Right atrium auricular region (tissue), 2 donors: ENCODE measurements around the gene ADAMTS2. TPM values are rescaled to one million over a fixed set of nuclear protein-coding genes. Genes with fewer than 3 reads are reported as not detected.
A peak's percentile ranks its signal among the peaks of the same experiment; 100 is the strongest.

ENCODE experiments used
- DNase-seq: peaks from one replicate; pipeline ENCODE4 v3.0.0-alpha.2; 2019; ENCODE audit warnings: low spot score
- H3K27ac ChIP-seq, 2 donors: fragments of 200-600 bp; sonication (generic); 1 replicate in 1 of 2; 2 replicates in 1 of 2; pipeline ENCODE4 v1.5.1; 2016 to 2019
- H3K27me3 ChIP-seq, 2 donors: fragments of 200-600 bp; sonication (generic); one replicate each; pipeline versions ENCODE4 v1.5.1 to v1.6.0; 2017 to 2019
- H3K36me3 ChIP-seq: fragments of 200-600 bp; sonication (generic); one replicate; pipeline ENCODE4 v1.5.1; 2016
- H3K4me1 ChIP-seq, 2 donors: fragments of 200-600 bp; sonication (generic); one replicate each; pipeline versions ENCODE4 v1.5.1 to v1.6.0; 2017 to 2019
- H3K4me3 ChIP-seq, 2 donors: fragments of 200-600 bp; sonication (generic); 1 replicate in 1 of 2; 2 replicates in 1 of 2; pipeline ENCODE4 v1.5.1; 2017 to 2019; ENCODE audit warnings: mild to moderate bottlenecking in 1 of 2, moderate library complexity in 1 of 2
- H3K9me3 ChIP-seq, 2 donors: fragments of 200-600 bp; sonication (generic); one replicate each; pipeline ENCODE4 v1.5.1; 2019
- CTCF ChIP-seq, 2 donors: fragments of 200-600 bp; sonication (generic); IDR thresholded peaks; one replicate each; pipeline ENCODE4 v1.5.1; 2019; ENCODE audit warnings: antibody characterized with exemption in 2 of 2
- total RNA-seq, 2 donors: library from RNA; depleted of rRNA; stranded (reverse); fragments of >200 nt; gene quantifications; one replicate each; pipeline ENCODE4 v1.1.0, GENCODE V29; 2016

The ADAMTS2 gene
- total RNA-seq, 2 donors from 2014 or later = 13.6 to 13.7 TPM

GRCh38 chr5:179314606-179315355 lies 30.5 kb downstream of the ADAMTS2 start:
- peak; percentile 71 for DNase-seq
- Histone ChIP-seq H3K36me3 (no peaks in the 10 kb centered on the region), H3K4me3 (no peak overlapping the region), H3K9me3 (peaks cover 0 to 9% of the 10 kb centered on the region in 2 donors), H3K27ac (peak overlapping the region; percentile 63 to 72), H3K4me1 (peaks cover 0 to 33% of the 10 kb centered on the region in 2 donors), H3K27me3 (no peaks in the 10 kb centered on the region)
- no peak for TF ChIP-seq CTCF (IDR thresholded peaks at IDR 0.05)

- peak; percentile 87 for DNase-seq
- peak overlapping the region; percentile 63 to 72 for H3K27ac ChIP-seq
- peaks cover 0 to 30% of the 10 kb centered on the region in 2 donors for H3K4me1 ChIP-seq
- H3K27me3 ChIP-seq = no peaks in the 10 kb centered on the region
- no peak for TF ChIP-seq CTCF (IDR thresholded peaks at IDR 0.05)
- no peak overlapping the region for H3K4me3 ChIP-seq
- no peaks in the 10 kb centered on the region for H3K36me3 ChIP-seq
- peaks cover 0 to 9% of the 10 kb centered on the region in 2 donors for H3K9me3 ChIP-seq
These were observed 31.3 kb downstream of the ADAMTS2 start for GRCh38 chr5:179313849-179314521.

DNA sequence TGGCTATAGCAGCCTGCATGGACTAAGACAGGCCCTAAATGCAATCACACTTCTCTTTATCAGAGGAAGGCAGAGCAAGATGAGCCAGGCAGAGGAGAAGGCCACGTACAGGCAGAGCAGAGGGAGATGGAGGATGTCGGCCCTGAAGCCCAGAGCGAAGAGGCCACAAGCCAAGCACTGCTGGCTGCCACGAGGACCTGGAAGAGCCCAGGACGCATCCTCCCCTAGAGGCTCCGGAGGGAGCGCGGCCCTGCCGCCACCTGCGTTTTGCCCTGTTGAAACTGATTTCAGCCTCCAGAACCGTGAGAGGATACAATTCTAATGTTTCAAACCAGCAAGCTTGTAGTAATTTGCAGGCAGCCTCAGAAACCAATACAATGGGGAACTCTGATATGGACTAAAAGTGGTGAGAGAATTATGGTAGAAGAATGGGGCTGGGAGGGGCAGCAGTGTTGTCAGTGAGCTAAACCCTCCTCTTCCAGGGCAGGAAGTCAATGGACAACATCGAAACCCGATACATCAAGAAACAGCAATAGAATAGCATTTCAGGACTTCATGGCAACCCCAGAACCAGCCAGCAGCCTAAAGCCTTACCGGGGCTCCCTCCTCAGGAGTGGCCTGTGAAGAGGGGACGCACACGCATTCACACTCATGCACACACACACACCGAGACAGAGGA lies 32.6 kb downstream of the ADAMTS2 start:
- Histone ChIP-seq H3K27me3 (no peaks in the 10 kb centered on the region), H3K4me1 (peaks cover 0 to 17% of the 10 kb centered on the region in 2 donors), H3K36me3 (no peaks in the 10 kb centered on the region), H3K27ac (no peak overlapping the region), H3K4me3 (no peak overlapping the region), H3K9me3 (peaks cover 0 to 9% of the 10 kb centered on the region in 2 donors)
- DNase-seq = no peak
- TF ChIP-seq CTCF (IDR thresholded peaks at IDR 0.05) = no peak

DNA sequence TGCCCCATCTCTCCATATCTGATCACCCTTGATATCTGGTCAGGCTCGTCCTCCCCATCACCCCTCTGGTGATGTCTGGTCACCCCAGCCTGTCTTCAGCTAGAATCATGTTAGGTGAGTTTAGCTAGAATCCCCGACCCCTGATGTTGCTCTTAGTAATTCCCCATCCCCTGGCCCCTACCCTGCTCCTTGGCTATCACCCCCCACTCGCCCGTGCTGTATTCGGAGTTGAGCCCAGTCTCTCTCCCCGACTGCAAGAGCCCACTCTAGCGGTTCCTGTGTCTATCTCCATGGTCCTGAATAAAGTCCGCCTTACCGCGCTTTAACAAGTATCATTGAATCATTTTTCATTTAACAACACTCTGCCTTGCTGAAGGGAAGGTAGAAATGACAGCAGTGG lies 33.7 kb downstream of the ADAMTS2 start:
- Histone ChIP-seq H3K4me3 (no peak overlapping the region), H3K4me1 (peaks cover 0 to 12% of the 10 kb centered on the region in 2 donors), H3K27me3 (no peaks in the 10 kb centered on the region), H3K27ac (no peak overlapping the region), H3K36me3 (no peaks in the 10 kb centered on the region), H3K9me3 (peaks cover 0 to 9% of the 10 kb centered on the region in 2 donors)
- TF ChIP-seq CTCF (IDR thresholded peaks at IDR 0.05) = no peak
- no peak for DNase-seq

DNA sequence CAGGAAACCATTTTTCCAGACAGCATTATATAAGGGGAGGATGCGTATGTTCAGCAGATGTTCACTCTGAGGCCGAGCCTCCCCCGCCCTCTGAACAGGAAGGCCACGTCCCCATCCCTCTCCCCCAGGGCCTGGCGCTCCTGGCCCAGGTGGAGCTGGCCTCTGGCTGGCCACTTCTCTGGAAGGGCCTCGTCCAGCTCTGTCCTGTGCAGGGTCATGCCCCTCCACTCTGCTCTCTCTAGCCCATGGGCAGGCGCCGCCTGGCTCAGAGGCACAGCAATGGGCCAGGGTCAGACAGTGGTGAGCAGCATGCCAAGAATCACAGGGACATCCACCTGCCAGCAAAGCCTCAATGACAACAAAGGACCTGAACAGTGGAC lies 34.2 kb downstream of the ADAMTS2 start:
- Histone ChIP-seq H3K27ac (no peak overlapping the region), H3K9me3 (peaks cover 0 to 9% of the 10 kb centered on the region in 2 donors), H3K36me3 (no peaks in the 10 kb centered on the region), H3K4me3 (no peak overlapping the region), H3K27me3 (no peaks in the 10 kb centered on the region), H3K4me1 (peaks cover 0 to 12% of the 10 kb centered on the region in 2 donors)
- no peak for DNase-seq
- no peak for TF ChIP-seq CTCF (IDR thresholded peaks at IDR 0.05)
